ENCODE results near the gene THAP9.

The THAP9 gene

GRCh38 chr4:82947498-82947897 is 47.0 kb downstream of the THAP9 start:
- Histone ChIP-seq H3K9me3 (ENCODE audit: low read length) (no peaks in the 10 kb centered on the region), H2AFZ (ENCODE audit: low read depth, low read length) (no peak overlapping the region), H3K27me3 (ENCODE audit: insufficient read depth, low read length) (no peaks in the 10 kb centered on the region), H3K4me3 (ENCODE audit: low read length) (no peak overlapping the region), H3K36me3 (ENCODE audit: insufficient read depth, low read length) (peaks cover 8% of the 10 kb centered on the region), H3K4me1 (ENCODE audit: insufficient read depth, low read length) (no peaks in the 10 kb centered on the region)

GRCh38 chr4:82948647-82949204 is 48.2 kb downstream of the THAP9 start:
- H3K4me1 ChIP-seq (ENCODE audit: insufficient read depth, low read length) = no peaks in the 10 kb centered on the region
- H3K27me3 ChIP-seq (ENCODE audit: insufficient read depth, low read length) = no peaks in the 10 kb centered on the region
- no peaks in the 10 kb centered on the region for H3K9me3 ChIP-seq (ENCODE audit: low read length)
- H3K36me3 ChIP-seq (ENCODE audit: insufficient read depth, low read length) = peaks cover 8% of the 10 kb centered on the region
- no peak overlapping the region for H3K4me3 ChIP-seq (ENCODE audit: low read length)
- H2AFZ ChIP-seq (ENCODE audit: low read depth, low read length) = no peak overlapping the region

- no peaks in the 10 kb centered on the region for H3K27me3 ChIP-seq (ENCODE audit: insufficient read depth, low read length)
- peaks cover under 1% of the 10 kb centered on the region for H3K36me3 ChIP-seq (ENCODE audit: insufficient read depth, low read length)
- H3K4me1 ChIP-seq (ENCODE audit: insufficient read depth, low read length) = no peaks in the 10 kb centered on the region
- H3K9me3 ChIP-seq (ENCODE audit: low read length) = no peaks in the 10 kb centered on the region
- H2AFZ ChIP-seq (ENCODE audit: low read depth, low read length) = no peak overlapping the region
- H3K4me3 ChIP-seq (ENCODE audit: low read length) = no peak overlapping the region
Measured at GRCh38 chr4:82951196-82951595, 50.7 kb downstream of the THAP9 start.

- Histone ChIP-seq H3K4me3 (ENCODE audit: low read length) (no peak overlapping the region), H2AFZ (ENCODE audit: low read depth, low read length) (no peak overlapping the region), H3K27me3 (ENCODE audit: insufficient read depth, low read length) (no peaks in the 10 kb centered on the region), H3K36me3 (ENCODE audit: insufficient read depth, low read length) (no peaks in the 10 kb centered on the region), H3K4me1 (ENCODE audit: insufficient read depth, low read length) (no peaks in the 10 kb centered on the region), H3K9me3 (ENCODE audit: low read length) (no peaks in the 10 kb centered on the region)
Measured at GRCh38 chr4:82954212-82954611, 53.7 kb downstream of the THAP9 start.

GRCh38 chr4:82957045-82957444 is 56.5 kb downstream of the THAP9 start:
- no peak overlapping the region for H3K4me3 ChIP-seq (ENCODE audit: low read length)
- H3K36me3 ChIP-seq (ENCODE audit: insufficient read depth, low read length) = peaks cover 9% of the 10 kb centered on the region
- no peaks in the 10 kb centered on the region for H3K9me3 ChIP-seq (ENCODE audit: low read length)
- H3K4me1 ChIP-seq (ENCODE audit: insufficient read depth, low read length) = no peaks in the 10 kb centered on the region
- no peak overlapping the region for H2AFZ ChIP-seq (ENCODE audit: low read depth, low read length)
- no peaks in the 10 kb centered on the region for H3K27me3 ChIP-seq (ENCODE audit: insufficient read depth, low read length)

GRCh38 chr4:82965763-82966162 is 65.2 kb downstream of the THAP9 start:
- Histone ChIP-seq H3K4me3 (ENCODE audit: low read length) (no peak overlapping the region), H3K4me1 (ENCODE audit: insufficient read depth, low read length) (no peaks in the 10 kb centered on the region), H3K27me3 (ENCODE audit: insufficient read depth, low read length) (no peaks in the 10 kb centered on the region), H3K9me3 (ENCODE audit: low read length) (no peaks in the 10 kb centered on the region), H2AFZ (ENCODE audit: low read depth, low read length) (no peak overlapping the region), H3K36me3 (ENCODE audit: insufficient read depth, low read length) (peaks cover 34% of the 10 kb centered on the region)

- Histone ChIP-seq H3K4me3 (ENCODE audit: low read length) (no peak overlapping the region), H3K4me1 (ENCODE audit: insufficient read depth, low read length) (no peaks in the 10 kb centered on the region), H3K27me3 (ENCODE audit: insufficient read depth, low read length) (no peaks in the 10 kb centered on the region), H2AFZ (ENCODE audit: low read depth, low read length) (no peak overlapping the region), H3K36me3 (ENCODE audit: insufficient read depth, low read length) (peaks cover 36% of the 10 kb centered on the region), H3K9me3 (ENCODE audit: low read length) (no peaks in the 10 kb centered on the region)
Measured at GRCh38 chr4:82968972-82969371, 68.4 kb downstream of the THAP9 start.

- no peak overlapping the region for H2AFZ ChIP-seq (ENCODE audit: low read depth, low read length)
- no peaks in the 10 kb centered on the region for H3K27me3 ChIP-seq (ENCODE audit: insufficient read depth, low read length)
- H3K4me3 ChIP-seq (ENCODE audit: low read length) = no peak overlapping the region
- no peaks in the 10 kb centered on the region for H3K4me1 ChIP-seq (ENCODE audit: insufficient read depth, low read length)
- no peaks in the 10 kb centered on the region for H3K9me3 ChIP-seq (ENCODE audit: low read length)
- H3K36me3 ChIP-seq (ENCODE audit: insufficient read depth, low read length) = peaks cover 36% of the 10 kb centered on the region
Measured at GRCh38 chr4:82969414-82969813, 68.9 kb downstream of the THAP9 start.

Data from neuron (in vitro differentiated cells).